IPS-20b (cell line): Measurements from ENCODE around the gene TMEM234.

Experiments used
- H3K27ac ChIP-seq: one replicate; pipeline ENCODE4 v1.5.1; 2013; ENCODE audit warnings: low read length
- H3K27me3 ChIP-seq: 2 replicates; pipeline ENCODE4 v1.6.1; 2013; ENCODE audit warnings: mild to moderate bottlenecking, low read length, inconsistent platforms; ENCODE audit not compliant: insufficient read depth
- H3K36me3 ChIP-seq: 2 replicates; pipeline ENCODE4 v1.6.1; 2013; ENCODE audit warnings: low read depth, mild to moderate bottlenecking, inconsistent platforms, low read length, moderate library complexity; ENCODE audit not compliant: insufficient read depth
- H3K4me1 ChIP-seq: 2 replicates; pipeline ENCODE4 v1.6.1; 2013; ENCODE audit warnings: mild to moderate bottlenecking, control low read depth, inconsistent platforms, low read length, moderate library complexity; ENCODE audit not compliant: insufficient read depth
- H3K4me3 ChIP-seq: 2 replicates; pipeline ENCODE4 v1.5.1; 2013; ENCODE audit warnings: mild to moderate bottlenecking, low read length, inconsistent platforms
- H3K9ac ChIP-seq: 2 replicates; pipeline ENCODE4 v1.6.1; 2013; ENCODE audit warnings: low read depth, mild to moderate bottlenecking, inconsistent platforms, low read length, moderate library complexity
- H3K9me3 ChIP-seq: 2 replicates; pipeline ENCODE4 v1.6.1; 2013; ENCODE audit warnings: mild to moderate bottlenecking, low read depth, low read length, inconsistent platforms; ENCODE audit not compliant: insufficient read depth

Gene TMEM234

DNA sequence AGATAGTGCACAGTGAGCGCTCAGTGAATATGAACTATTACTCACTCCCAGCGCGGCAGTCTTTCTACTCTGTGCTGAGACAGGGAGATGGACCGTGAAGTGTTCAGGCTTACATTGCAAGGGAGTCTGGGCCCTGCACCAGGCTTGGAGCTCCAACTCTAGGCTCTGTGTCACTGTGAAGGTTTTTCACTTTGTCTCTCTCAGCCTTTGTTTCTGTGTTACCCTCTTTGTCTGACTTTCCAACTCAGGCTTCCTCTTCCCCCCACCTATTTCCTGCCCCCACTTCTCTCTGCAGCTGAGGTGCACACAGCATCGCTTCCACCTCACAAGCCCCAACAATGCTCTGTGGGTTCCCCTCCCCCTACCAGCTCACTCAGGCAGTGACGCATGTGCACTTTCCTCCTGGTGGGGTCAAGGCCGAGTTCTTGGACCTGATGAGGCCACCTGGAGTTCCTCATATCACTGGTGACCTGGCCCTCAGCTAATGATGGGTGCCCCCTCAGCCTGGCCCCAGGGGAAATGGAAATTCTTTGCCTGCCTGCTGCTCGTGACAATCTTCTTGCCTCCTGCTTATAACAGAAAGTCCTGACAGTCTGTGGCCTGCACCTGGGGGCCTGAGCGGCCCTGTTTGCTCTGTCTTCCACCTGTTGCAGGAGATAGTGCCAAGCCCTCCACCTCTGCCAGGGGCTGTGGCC lies 27.8 kb upstream of the TMEM234 start:
- Histone ChIP-seq H3K4me3 (no peak overlapping the region), H3K27me3 (no peaks in the 10 kb centered on the region), H3K36me3 (no peaks in the 10 kb centered on the region), H3K27ac (no peak overlapping the region), H3K4me1 (peaks cover 15% of the 10 kb centered on the region; the same call in 1 of the 2 replicates), H3K9ac (peak overlapping the region; percentile 7; the same call in 1 of the 2 replicates), H3K9me3 (no peaks in the 10 kb centered on the region)

DNA sequence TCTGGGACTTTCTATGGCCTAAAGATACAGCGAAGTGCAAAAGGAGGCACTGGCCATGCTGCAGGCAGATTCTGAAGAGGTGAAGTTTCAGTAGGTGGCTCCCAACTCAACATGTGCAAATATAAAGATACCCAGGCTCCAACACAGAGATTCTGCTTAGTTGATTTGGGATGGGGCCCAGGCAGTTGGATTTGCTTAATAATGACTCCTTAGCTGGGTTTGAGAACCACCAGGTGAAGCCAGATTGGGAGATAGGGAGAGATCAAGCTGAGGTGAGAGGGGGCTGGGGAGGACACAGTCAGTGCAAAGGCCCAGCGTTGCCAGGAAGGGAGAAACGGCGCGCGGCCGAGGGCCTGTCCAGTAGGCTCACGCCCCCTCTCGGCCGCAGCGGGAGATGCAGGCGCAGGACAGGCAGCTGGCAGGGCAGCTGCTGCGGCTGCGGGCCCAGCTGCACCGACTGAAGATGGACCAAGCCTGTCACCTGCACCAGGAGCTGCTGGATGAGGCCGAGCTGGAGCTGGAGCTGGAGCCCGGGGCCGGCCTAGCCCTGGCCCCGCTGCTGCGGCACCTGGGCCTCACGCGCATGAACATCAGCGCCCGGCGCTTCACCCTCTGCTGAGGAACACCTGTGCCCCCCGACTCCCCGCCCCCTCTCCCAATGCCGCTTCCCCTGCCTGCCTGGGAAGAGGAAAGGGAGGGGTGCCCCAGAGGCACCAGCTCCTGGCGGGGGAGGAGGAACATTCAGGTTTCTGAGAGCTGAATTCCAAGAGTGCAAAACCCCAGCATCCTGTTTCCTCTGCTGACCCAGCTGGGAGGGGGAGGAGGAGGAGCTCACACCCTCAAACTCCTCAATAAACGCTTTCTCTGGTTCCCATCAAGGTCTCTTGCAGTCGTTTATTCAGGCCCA lies 26.1 kb upstream of the TMEM234 start:
- H3K27me3 ChIP-seq, result no peaks in the 10 kb centered on the region
- peaks cover 15% of the 10 kb centered on the region; the same call in 1 of the 2 replicates for H3K4me1 ChIP-seq
- no peaks in the 10 kb centered on the region for H3K9me3 ChIP-seq
- H3K9ac ChIP-seq, result peak overlapping the region; percentile 10; the same call in 1 of the 2 replicates
- H3K27ac ChIP-seq, result no peak overlapping the region
- no peaks in the 10 kb centered on the region for H3K36me3 ChIP-seq
- peak overlapping the region; percentile 45; the same call in 1 of the 2 replicates for H3K4me3 ChIP-seq

DNA sequence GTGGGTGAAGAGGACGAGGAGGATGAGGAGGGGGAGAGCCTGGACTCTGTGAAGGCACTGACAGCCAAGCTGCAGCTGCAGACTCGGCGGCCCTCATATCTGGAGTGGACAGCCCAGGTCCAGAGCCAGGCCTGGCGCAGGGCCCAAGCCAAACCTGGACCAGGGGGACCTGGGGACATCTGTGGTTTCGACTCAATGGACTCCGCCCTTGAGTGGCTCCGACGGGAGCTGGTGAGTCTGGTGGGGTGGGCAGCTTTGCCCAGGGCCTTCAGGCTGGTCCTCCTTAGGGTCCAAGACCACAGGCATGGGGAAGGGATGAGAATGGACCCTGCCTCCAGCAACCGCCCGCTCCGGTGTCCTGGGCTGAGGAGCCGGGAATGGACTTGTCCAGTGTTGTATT lies 25.3 kb upstream of the TMEM234 start:
- no peaks in the 10 kb centered on the region for H3K27me3 ChIP-seq
- H3K9me3 ChIP-seq, result no peaks in the 10 kb centered on the region
- H3K36me3 ChIP-seq, result no peaks in the 10 kb centered on the region
- no peak overlapping the region for H3K4me3 ChIP-seq
- H3K4me1 ChIP-seq, result peaks cover 17% of the 10 kb centered on the region; the same call in 1 of the 2 replicates
- no peak overlapping the region for H3K27ac ChIP-seq
- H3K9ac ChIP-seq, result no peak overlapping the region

DNA sequence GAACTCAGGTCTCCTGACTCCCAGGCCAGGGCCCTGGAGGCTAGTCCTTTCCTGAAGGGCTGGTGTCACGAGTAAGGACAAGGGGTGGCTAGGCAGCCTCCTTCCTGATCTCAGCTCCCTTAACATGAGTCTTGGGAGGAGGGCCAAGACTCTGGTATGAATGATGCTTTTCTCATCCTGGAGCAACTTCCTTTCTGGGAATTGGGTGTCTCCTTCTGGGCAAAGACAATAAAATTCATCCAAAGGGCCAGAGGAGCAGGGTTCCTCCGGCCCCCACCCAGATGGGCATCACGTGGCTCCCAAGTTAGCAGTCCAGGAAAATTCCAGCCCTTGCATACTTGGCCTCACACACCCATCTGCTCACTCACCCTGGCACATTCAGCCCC lies 24.7 kb upstream of the TMEM234 start, which contains the start of gene FAM167B:
FAM167B (plus strand) TSS at position 335 of the 386 bp plus-strand sequence. CDS start 200 bp downstream, outside the sequence.
- no peaks in the 10 kb centered on the region for H3K9me3 ChIP-seq
- H3K27ac ChIP-seq, result no peak within 1 kb of the TSS
- H3K4me1 ChIP-seq, result peaks cover 18% of the 10 kb centered on the region; the same call in 1 of the 2 replicates
- H3K9ac ChIP-seq, result no peak within 1 kb of the TSS
- H3K27me3 ChIP-seq, result no peaks in the 10 kb centered on the region
- H3K36me3 ChIP-seq, result no peaks in the 10 kb centered on the region
- H3K4me3 ChIP-seq, result no peak within 1 kb of the TSS; the same call in 1 of the 2 replicates

DNA sequence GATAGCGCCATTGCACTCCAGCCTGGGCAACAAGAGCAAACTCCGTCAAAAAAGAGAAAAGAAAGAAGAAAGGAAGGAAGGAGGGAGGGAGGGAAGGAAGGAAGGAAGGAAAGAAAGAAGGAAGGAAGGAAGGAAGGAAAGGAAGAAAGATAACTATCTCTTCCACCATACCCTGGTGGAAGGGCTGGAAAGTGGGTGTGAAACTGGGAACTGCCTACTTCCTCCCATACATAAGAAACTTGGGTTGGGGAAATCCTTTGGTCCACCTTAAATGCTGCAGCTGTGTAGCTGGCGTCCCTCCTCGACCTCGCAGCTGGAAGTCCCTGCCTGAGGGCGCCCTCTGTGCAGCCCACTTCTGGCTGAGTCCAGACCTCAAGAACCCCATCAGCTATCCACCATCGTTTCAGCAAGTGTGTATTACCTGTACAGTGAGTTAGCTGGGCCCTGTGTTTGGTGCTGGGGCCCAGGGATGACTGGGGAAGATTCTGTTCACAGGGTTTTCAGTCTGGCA lies 20.2 kb upstream of the TMEM234 start:
- Histone ChIP-seq H3K27me3 (no peaks in the 10 kb centered on the region; the same call in 1 of the 2 replicates), H3K36me3 (no peaks in the 10 kb centered on the region), H3K9me3 (no peaks in the 10 kb centered on the region), H3K4me1 (peaks cover 3% of the 10 kb centered on the region; the same call in 1 of the 2 replicates), H3K9ac (no peak overlapping the region), H3K4me3 (no peak overlapping the region), H3K27ac (no peak overlapping the region)

DNA sequence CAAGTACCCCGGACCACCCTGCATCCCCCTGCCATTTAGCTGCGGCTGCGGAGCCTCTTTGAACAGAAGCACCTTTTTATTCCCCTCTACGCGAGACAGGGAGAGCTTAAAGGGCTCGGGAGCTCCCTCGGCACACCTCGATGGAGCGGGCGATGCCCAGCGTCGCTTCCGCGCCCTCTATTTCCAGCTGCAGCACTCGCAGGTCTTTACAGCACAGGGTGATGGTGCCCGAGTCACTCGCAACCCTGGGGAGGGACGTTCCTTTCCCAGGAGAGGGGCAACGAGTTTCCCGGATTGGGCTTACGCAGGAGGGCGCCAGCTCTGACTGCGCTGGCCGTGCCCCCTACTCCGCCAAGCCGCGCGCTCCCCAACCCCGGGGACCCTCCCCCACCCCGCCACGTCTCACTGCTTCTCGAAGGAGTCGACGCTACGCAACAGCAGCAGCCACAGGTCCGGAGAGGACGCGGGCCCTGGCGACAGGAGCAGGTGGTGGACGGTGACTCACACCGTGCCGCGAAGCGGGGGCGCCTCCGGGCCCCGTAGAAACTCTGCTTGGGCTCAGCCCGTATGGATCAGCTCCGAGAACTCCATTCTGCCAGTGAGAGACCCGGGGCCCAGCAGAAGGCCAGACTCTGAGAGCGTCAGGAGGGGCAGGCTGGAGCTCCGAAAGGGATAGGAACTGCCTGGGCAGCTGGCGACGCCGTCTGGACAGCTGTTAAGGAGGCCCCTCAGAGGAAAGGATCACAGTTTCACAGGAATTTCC lies 19.0 kb upstream of the TMEM234 start:
- Histone ChIP-seq H3K9ac (peak overlapping the region; percentile 88), H3K4me3 (peak overlapping the region; percentile 88), H3K9me3 (no peaks in the 10 kb centered on the region), H3K27ac (no peak overlapping the region), H3K36me3 (peaks cover under 1% of the 10 kb centered on the region; the same call in 1 of the 2 replicates), H3K4me1 (peaks cover 3% of the 10 kb centered on the region; the same call in 1 of the 2 replicates), H3K27me3 (no peaks in the 10 kb centered on the region; the same call in 1 of the 2 replicates)

DNA sequence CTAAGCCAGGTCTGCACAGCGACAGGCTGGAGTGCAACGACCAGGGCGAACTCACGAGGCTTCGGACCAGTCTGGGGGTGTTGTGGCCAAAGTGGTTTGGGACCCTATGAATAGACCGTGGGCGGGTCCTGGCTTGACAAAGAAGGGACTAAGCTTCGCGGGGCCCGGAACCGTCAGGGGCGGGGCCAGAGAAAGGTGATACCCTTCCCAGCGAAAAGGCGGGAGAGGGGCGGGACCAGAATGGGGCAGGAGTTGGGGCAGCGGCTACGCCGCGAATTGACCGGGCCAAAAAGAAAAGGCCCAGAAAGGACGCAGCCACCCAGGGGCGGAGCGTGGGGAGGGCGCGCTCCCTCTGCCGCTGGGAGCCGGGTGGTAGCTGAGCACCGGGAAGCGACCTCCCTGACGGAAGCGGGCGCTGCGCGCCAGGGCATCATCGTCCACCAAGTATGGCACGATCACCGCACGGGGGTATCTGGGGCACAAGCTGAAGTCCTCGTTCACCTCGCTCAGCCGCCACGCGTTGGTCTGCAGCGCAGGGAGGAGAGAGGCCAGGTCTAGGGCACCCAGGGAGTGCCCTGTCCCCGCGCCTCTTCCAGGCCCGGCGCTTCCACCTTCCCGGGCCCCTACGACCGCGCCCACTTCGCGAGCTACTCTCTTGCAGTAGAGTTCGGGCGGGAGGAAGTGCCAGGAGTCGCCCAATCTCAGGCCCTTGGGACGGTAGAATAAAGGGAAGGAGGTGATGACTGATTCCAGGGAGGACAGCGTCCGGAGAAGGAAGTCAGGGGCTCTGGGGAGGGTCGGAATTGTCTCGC lies 18.2 kb upstream of the TMEM234 start:
- Histone ChIP-seq H3K27ac (peak overlapping the region; percentile 21), H3K36me3 (peaks cover 9% of the 10 kb centered on the region; the same call in 1 of the 2 replicates), H3K4me3 (peak overlapping the region; percentile 88), H3K9ac (peak overlapping the region; percentile 88), H3K27me3 (no peaks in the 10 kb centered on the region; the same call in 1 of the 2 replicates), H3K9me3 (no peaks in the 10 kb centered on the region), H3K4me1 (peaks cover 3% of the 10 kb centered on the region; the same call in 1 of the 2 replicates)

DNA sequence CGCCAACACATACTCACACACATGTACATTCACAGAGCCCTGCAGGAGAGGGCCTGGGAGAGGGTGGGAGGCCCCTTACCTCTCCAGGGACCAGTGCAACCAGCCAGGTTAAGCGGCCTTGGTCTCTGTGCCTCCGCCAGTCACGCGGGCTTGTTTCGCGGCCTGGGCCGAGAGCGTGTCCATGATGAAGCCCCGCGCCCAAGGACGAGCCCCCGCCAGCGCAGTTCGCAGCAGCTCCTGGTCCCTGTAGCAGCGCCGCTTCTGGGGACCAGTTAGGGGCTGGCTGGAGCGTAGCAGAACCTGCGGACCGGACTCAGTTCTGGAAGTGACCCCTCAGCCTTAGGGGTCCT lies 17.6 kb upstream of the TMEM234 start:
- Histone ChIP-seq H3K36me3 (peaks cover 15% of the 10 kb centered on the region; the same call in 1 of the 2 replicates), H3K27ac (peak overlapping the region; percentile 21), H3K9ac (peak overlapping the region; percentile 88), H3K4me3 (peak overlapping the region; percentile 88), H3K9me3 (no peaks in the 10 kb centered on the region), H3K4me1 (peaks cover 3% of the 10 kb centered on the region; the same call in 1 of the 2 replicates), H3K27me3 (no peaks in the 10 kb centered on the region; the same call in 1 of the 2 replicates)

DNA sequence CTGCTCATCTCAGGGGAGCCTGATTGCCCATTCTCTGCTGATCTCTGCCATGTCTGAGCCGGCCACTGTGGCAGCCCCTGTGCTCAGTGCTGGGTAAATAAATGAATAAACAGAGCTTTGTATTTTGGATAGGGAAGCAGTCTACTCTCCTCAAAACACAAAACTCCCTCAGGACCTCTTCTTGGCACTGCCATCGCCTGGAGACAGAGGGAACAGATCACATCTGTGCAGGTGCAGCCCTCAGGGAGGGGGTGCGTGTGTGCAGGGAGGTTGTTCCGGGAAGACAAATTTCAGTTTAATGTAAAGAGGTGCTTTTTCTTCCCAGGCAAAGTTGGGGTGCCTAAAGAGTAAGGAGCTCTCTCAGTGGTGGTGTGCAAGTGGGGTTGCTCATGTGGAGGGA lies 17.2 kb upstream of the TMEM234 start:
- Histone ChIP-seq H3K4me3 (peak overlapping the region; percentile 88), H3K4me1 (peaks cover 3% of the 10 kb centered on the region; the same call in 1 of the 2 replicates)

DNA sequence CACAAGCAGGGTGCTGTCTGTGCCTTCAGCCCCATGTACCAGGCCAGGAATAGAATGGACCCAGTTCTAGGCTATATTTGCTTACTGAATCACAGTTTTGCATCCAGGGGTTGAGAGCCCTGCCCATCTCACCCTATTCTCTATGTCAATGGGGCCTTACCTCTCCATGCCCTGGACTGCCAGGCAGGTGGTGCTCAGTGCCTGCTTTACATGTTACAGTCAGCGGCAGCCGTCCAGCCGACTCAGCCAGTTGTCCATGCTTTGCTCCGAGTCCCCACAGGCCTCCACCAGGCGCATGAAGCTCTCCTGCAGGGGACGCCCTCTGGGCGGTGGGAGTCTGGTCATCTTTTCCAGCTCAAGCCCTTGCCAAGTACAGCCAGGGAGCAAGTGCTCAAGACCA lies 12.6 kb upstream of the TMEM234 start:
- Histone ChIP-seq H3K27me3 (no peaks in the 10 kb centered on the region), H3K36me3 (peaks cover 53% of the 10 kb centered on the region), H3K9ac (no peak overlapping the region), H3K4me3 (no peak overlapping the region), H3K9me3 (no peaks in the 10 kb centered on the region), H3K4me1 (no peaks in the 10 kb centered on the region), H3K27ac (no peak overlapping the region)

More for the DNA sequence above, 17.2 kb upstream of the TMEM234 start:
- Histone ChIP-seq H3K27me3 (no peaks in the 10 kb centered on the region; the same call in 1 of the 2 replicates), H3K27ac (peak overlapping the region; percentile 21), H3K9ac (peak overlapping the region; percentile 88), H3K9me3 (no peaks in the 10 kb centered on the region), H3K36me3 (peaks cover 19% of the 10 kb centered on the region)
